ENCODE measurements around the gene AIP. TPM values are rescaled to one million over a fixed set of nuclear protein-coding genes. Genes with fewer than 3 reads are reported as not detected.

AIP gene
- total and polyA plus RNA-seq, 9 of the 15 experiments (the other 6 are each of a cell fraction or from before 2014, with no cell fraction given): 5.2 to 92.5 (median 52.7) TPM

DNA sequence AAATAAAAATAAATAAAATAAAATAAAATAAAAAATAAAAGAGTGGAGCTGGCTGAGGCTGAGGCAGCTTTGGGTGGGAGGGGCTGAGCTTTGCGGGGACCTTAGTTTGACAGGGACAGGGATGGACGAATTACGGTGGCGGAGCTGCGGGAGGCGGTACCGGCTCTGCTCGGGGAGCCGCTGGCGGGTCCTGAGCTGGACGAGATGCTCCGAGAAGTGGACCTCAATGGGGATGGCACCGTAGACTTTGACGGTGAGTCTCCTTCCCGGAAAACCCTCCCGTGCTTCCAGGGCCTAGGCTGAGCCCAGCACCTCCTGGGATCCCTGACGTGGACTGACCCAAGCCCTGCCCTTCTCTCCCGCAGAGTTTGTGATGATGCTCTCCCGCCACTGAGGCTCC lies 24.6 kb upstream of the AIP start:
- H3K9me1 ChIP-seq (ENCODE audit: control insufficient read depth, insufficient read depth, low read length): no peaks in the 10 kb centered on the region
- CTCF ChIA-PET (ENCODE audit: low intra/inter-chr PET ratio): no interaction called here
- TF ChIP-seq, protein P1, sequence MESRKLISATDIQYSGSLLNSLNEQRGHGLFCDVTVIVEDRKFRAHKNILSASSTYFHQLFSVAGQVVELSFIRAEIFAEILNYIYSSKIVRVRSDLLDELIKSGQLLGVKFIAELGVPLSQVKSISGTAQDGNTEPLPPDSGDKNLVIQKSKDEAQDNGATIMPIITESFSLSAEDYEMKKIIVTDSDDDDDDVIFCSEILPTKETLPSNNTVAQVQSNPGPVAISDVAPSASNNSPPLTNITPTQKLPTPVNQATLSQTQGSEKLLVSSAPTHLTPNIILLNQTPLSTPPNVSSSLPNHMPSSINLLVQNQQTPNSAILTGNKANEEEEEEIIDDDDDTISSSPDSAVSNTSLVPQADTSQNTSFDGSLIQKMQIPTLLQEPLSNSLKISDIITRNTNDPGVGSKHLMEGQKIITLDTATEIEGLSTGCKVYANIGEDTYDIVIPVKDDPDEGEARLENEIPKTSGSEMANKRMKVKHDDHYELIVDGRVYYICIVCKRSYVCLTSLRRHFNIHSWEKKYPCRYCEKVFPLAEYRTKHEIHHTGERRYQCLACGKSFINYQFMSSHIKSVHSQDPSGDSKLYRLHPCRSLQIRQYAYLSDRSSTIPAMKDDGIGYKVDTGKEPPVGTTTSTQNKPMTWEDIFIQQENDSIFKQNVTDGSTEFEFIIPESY (CRISPR knock-in tag; IDR thresholded peaks at IDR 0.05): peak; percentile 60; the same call in 1 of the 2 replicates
- no peak for TF ChIP-seq ADNP (tag; IDR thresholded peaks at IDR 0.05)
- POLR2A ChIA-PET: interaction anchor here (1.4 kb wide), 1 partner anchor 11 kb away, joined by 7 read pairs; no protein-coding TSS in a partner anchor
- 54% methylated on average over 18 of the region's 19 CpGs for WGBS (ENCODE audit: insufficient coverage, low coverage, missing lambda C conversion rate)
- no peak overlapping the region for H3K4me2 ChIP-seq (ENCODE audit: insufficient read depth, low read length)
- peak in 1 of 4 experiments; percentile 5 for DNase-seq (ENCODE audit: extremely low read depth in 1 of 4, low spot score in 3 of 4)
- H3K79me2 ChIP-seq (ENCODE audit: control insufficient read depth, insufficient read depth, low read length): no peaks in the 10 kb centered on the region
- H3K27me3 ChIP-seq (ENCODE audit: control insufficient read depth in 2 of 2, insufficient read depth in 2 of 2, low read length in 2 of 2): no peaks in the 10 kb centered on the region
- in situ Hi-C loops (cut with MboI): no loop called here
- peaks cover 3 to 40% of the 10 kb centered on the region in 2 experiments; a peak in 4 of 5 replicates for H3K4me1 ChIP-seq (replicated peaks in 1 of 2; ENCODE audit: control insufficient read depth in 2 of 2, insufficient read depth in 2 of 2, low read length in 2 of 2)
- FAIRE-seq: no peak
- no TSS peak for BruUV-seq (replicated peaks)
- no peaks in the 10 kb centered on the region for H4K20me1 ChIP-seq (replicated peaks; ENCODE audit: control insufficient read depth, insufficient read depth, low read length)
- no peak overlapping the region for H2AFZ ChIP-seq (ENCODE audit: low read depth, low read length)
- peak overlapping the region in 1 of 2 experiments; percentile 37; a peak in 2 of 4 replicates for H3K9ac ChIP-seq (ENCODE audit: insufficient read depth in 1 of 2, low read depth in 2 of 2, low read length in 2 of 2)
- intact Hi-C loops (cut with micrococcal nuclease): no loop called here
- no peak overlapping the region for H3K27ac ChIP-seq (ENCODE audit: extremely low read depth, low read depth, low read length)
- no peak overlapping the region for H3K4me3 ChIP-seq
- H3K9me3 ChIP-seq (replicated peaks; ENCODE audit: control insufficient read depth, insufficient read depth, low read depth, low read length): no peaks in the 10 kb centered on the region
- H3K36me3 ChIP-seq (ENCODE audit: control insufficient read depth, insufficient read depth, low read length): no peaks in the 10 kb centered on the region
- no peak for ATAC-seq

DNA sequence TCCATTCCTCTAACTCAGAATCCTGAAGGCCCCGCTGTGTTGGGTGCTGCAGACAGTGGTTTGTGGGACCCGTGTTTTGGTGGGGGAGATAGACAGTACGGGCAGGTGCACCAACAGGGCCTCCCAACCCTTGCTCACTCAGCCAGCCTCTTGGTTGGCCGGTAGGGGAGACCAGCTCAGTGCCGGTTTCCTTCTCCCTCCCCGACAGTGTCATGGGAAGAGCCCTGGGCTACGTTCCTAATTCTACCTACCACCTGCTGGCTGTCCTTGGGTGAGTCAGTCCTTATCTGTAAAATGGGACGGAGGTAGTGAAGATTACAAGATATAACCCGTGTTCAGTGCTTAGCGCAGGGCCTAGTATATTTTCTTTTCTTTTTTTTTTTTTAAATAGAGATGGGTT lies 19.6 kb upstream of the AIP start:
- intact Hi-C loops (cut with micrococcal nuclease): no loop called here
- in situ Hi-C loops (cut with MboI): no loop called here
- peak overlapping the region; percentile 84 for H2AFZ ChIP-seq (ENCODE audit: low read depth, low read length)
- no peaks in the 10 kb centered on the region for H4K20me1 ChIP-seq (replicated peaks; ENCODE audit: control insufficient read depth, insufficient read depth, low read length)
- no peaks in the 10 kb centered on the region for H3K9me3 ChIP-seq (replicated peaks; ENCODE audit: control insufficient read depth, insufficient read depth, low read depth, low read length)
- WGBS (ENCODE audit: insufficient coverage, low coverage, missing lambda C conversion rate): 12% methylated on average over 10 of the region's 10 CpGs
- POLR2A ChIA-PET: interaction anchor here (0.6 to 1.8 kb wide), 5 partner anchors 12 to 1232 kb away, joined by 3 to 5 read pairs (median 4); partner anchors contain the start of genes AIP and RPS6KB2
- peak; percentile 49 to 73 (median 56) for DNase-seq (ENCODE audit: extremely low read depth in 1 of 4, low spot score in 3 of 4)
- BruUV-seq (replicated peaks): no TSS peak
- H3K4me2 ChIP-seq (ENCODE audit: insufficient read depth, low read length): peak overlapping the region; percentile 80
- no peak overlapping the region for H3K4me3 ChIP-seq
- CTCF ChIA-PET (ENCODE audit: low intra/inter-chr PET ratio): no interaction called here
- H3K27ac ChIP-seq (ENCODE audit: extremely low read depth, low read depth, low read length): peak overlapping the region; percentile 86
- H3K9me1 ChIP-seq (ENCODE audit: control insufficient read depth, insufficient read depth, low read length): no peaks in the 10 kb centered on the region
- peaks cover 18 to 45% of the 10 kb centered on the region in 2 experiments; a peak in 4 of 5 replicates for H3K4me1 ChIP-seq (replicated peaks in 1 of 2; ENCODE audit: control insufficient read depth in 2 of 2, insufficient read depth in 2 of 2, low read length in 2 of 2)
- H3K36me3 ChIP-seq (ENCODE audit: control insufficient read depth, insufficient read depth, low read length): no peaks in the 10 kb centered on the region
- H3K27me3 ChIP-seq (ENCODE audit: control insufficient read depth in 2 of 2, insufficient read depth in 2 of 2, low read length in 2 of 2): no peaks in the 10 kb centered on the region
- peak overlapping the region; percentile 78 to 82; a peak in 3 of 4 replicates for H3K9ac ChIP-seq (ENCODE audit: insufficient read depth in 1 of 2, low read depth in 2 of 2, low read length in 2 of 2)
- FAIRE-seq: peak; percentile 23
- peaks cover 8% of the 10 kb centered on the region for H3K79me2 ChIP-seq (ENCODE audit: control insufficient read depth, insufficient read depth, low read length)
- peak; percentile 44 for ATAC-seq
- TF ChIP-seq ZC3H8 (IDR thresholded peaks at IDR 0.05) (no peak), RAD21 (CRISPR knock-in tag; conservative IDR thresholded peaks at IDR 0.05 in 1 of 2, IDR thresholded peaks at IDR 0.05 in 1 of 2) (peak in 1 of 2 experiments; percentile 29; a peak in 2 of 4 replicates)
- TF ChIP-seq, protein P2, sequence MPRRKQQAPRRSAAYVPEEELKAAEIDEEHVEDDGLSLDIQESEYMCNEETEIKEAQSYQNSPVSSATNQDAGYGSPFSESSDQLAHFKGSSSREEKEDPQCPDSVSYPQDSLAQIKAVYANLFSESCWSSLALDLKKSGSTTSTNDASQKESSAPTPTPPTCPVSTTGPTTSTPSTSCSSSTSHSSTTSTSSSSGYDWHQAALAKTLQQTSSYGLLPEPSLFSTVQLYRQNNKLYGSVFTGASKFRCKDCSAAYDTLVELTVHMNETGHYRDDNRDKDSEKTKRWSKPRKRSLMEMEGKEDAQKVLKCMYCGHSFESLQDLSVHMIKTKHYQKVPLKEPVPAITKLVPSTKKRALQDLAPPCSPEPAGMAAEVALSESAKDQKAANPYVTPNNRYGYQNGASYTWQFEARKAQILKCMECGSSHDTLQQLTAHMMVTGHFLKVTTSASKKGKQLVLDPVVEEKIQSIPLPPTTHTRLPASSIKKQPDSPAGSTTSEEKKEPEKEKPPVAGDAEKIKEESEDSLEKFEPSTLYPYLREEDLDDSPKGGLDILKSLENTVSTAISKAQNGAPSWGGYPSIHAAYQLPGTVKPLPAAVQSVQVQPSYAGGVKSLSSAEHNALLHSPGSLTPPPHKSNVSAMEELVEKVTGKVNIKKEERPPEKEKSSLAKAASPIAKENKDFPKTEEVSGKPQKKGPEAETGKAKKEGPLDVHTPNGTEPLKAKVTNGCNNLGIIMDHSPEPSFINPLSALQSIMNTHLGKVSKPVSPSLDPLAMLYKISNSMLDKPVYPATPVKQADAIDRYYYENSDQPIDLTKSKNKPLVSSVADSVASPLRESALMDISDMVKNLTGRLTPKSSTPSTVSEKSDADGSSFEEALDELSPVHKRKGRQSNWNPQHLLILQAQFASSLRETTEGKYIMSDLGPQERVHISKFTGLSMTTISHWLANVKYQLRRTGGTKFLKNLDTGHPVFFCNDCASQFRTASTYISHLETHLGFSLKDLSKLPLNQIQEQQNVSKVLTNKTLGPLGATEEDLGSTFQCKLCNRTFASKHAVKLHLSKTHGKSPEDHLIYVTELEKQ (CRISPR knock-in tag; IDR thresholded peaks at IDR 0.05): no peak
- TF ChIP-seq, protein P3, sequence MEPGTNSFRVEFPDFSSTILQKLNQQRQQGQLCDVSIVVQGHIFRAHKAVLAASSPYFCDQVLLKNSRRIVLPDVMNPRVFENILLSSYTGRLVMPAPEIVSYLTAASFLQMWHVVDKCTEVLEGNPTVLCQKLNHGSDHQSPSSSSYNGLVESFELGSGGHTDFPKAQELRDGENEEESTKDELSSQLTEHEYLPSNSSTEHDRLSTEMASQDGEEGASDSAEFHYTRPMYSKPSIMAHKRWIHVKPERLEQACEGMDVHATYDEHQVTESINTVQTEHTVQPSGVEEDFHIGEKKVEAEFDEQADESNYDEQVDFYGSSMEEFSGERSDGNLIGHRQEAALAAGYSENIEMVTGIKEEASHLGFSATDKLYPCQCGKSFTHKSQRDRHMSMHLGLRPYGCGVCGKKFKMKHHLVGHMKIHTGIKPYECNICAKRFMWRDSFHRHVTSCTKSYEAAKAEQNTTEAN (CRISPR knock-in tag; IDR thresholded peaks at IDR 0.05): 0 out of 2 replicates have a peak, but pooled peaks have one; percentile 41

Data from K562 (cell line).